ENCODE data around the gene CENPP.

The CENPP gene

GRCh38 chr9:92614763-92615461 is 289.2 kb downstream of the CENPP start:
- POLR2A ChIA-PET = no interaction called here
- TF ChIP-seq CTCF (IDR thresholded peaks at IDR 0.05; ENCODE audit: control extremely low read depth, extremely low read depth, low read depth, missing control alignments) = no peak
- CTCF ChIA-PET = no interaction called here
- DNase-seq (ENCODE audit: extremely low spot score) = no peak

- CTCF ChIA-PET = interaction anchor here (0.8 to 1.3 kb wide), 2 partner anchors 19 to 478 kb away, joined by 3 read pairs; no protein-coding TSS in a partner anchor
- POLR2A ChIA-PET = no interaction called here
- TF ChIP-seq CTCF (IDR thresholded peaks at IDR 0.05; ENCODE audit: control extremely low read depth, extremely low read depth, low read depth, missing control alignments) = no peak
- no peak for DNase-seq (ENCODE audit: extremely low spot score)
These were observed 290.0 kb downstream of the CENPP start for GRCh38 chr9:92615790-92616189.

- POLR2A ChIA-PET = no interaction called here
- CTCF ChIA-PET = interaction anchor here (0.8 to 1.3 kb wide), 2 partner anchors 18 to 478 kb away, joined by 3 read pairs; no protein-coding TSS in a partner anchor
- no peak for DNase-seq (ENCODE audit: extremely low spot score)
- no peak for TF ChIP-seq CTCF (IDR thresholded peaks at IDR 0.05; ENCODE audit: control extremely low read depth, extremely low read depth, low read depth, missing control alignments)
These were observed 290.5 kb downstream of the CENPP start for GRCh38 chr9:92616199-92616641.

GRCh38 chr9:92616655-92617111 is 290.9 kb downstream of the CENPP start:
- no peak for DNase-seq (ENCODE audit: extremely low spot score)
- ChIA-PET POLR2A (no interaction called here), CTCF (interaction anchor here (1.3 kb wide), 1 partner anchor 18 kb away, joined by 3 read pairs; no protein-coding TSS in a partner anchor)
- no peak for TF ChIP-seq CTCF (IDR thresholded peaks at IDR 0.05; ENCODE audit: control extremely low read depth, extremely low read depth, low read depth, missing control alignments)

- CTCF ChIA-PET = interaction anchor here (1.3 kb wide), 1 partner anchor 17 kb away, joined by 3 read pairs; no protein-coding TSS in a partner anchor
- POLR2A ChIA-PET = no interaction called here
- DNase-seq (ENCODE audit: extremely low spot score) = no peak
- TF ChIP-seq CTCF (IDR thresholded peaks at IDR 0.05; ENCODE audit: control extremely low read depth, extremely low read depth, low read depth, missing control alignments) = no peak
These were observed 291.6 kb downstream of the CENPP start for GRCh38 chr9:92617195-92617813.

GRCh38 chr9:92617951-92618510 is 292.3 kb downstream of the CENPP start:
- ChIA-PET CTCF (interaction anchor here (0.9 kb wide), 1 partner anchor 480 kb away, joined by 5 read pairs; no protein-coding TSS in a partner anchor), POLR2A (no interaction called here)
- no peak for DNase-seq (ENCODE audit: extremely low spot score)
- no peak for TF ChIP-seq CTCF (IDR thresholded peaks at IDR 0.05; ENCODE audit: control extremely low read depth, extremely low read depth, low read depth, missing control alignments)
